Small intestine (tissue), 7 donors: ENCODE data around the gene PAM. TPM values are rescaled to one million over a fixed set of nuclear protein-coding genes. Genes with fewer than 3 reads are reported as not detected.
"Not testable (repeated sequence)": the region's sequence is repeated elsewhere in the genome, so short reads cannot be mapped to it uniquely, and the experiment has no call there.

ENCODE experiments used
- DNase-seq, 2 donors: peaks; one replicate each; pipeline versions ENCODE4 v3.0.0 to v3.0.0-alpha.2; 2013
- FAIRE-seq: peaks from 2 replicates; lab custom pipeline; 2012; peaks lifted over from hg19 to GRCh38; lab: Jason Lieb, UNC
- H3K27ac ChIP-seq, 3 donors: one replicate each; pipeline ENCODE4 v1.5.1; 2013; ENCODE audit warnings: low read length in 2 of 3, mild to moderate bottlenecking in 2 of 3, control low read depth in 1 of 3, inconsistent platforms in 1 of 3, low read depth in 1 of 3, moderate library complexity in 1 of 3
- H3K27me3 ChIP-seq, 3 donors: one replicate each; pipeline ENCODE4 v1.6.1; 2013; ENCODE audit warnings: low read length in 3 of 3, inconsistent platforms in 1 of 3; ENCODE audit not compliant: control insufficient read depth in 3 of 3, insufficient read depth in 3 of 3
- H3K36me3 ChIP-seq, 3 donors: one replicate each; pipeline ENCODE4 v1.6.1; 2013; ENCODE audit warnings: low read length in 3 of 3, inconsistent platforms in 1 of 3, low read depth in 1 of 3, mild to moderate bottlenecking in 1 of 3, moderate library complexity in 1 of 3; ENCODE audit not compliant: control insufficient read depth in 3 of 3, insufficient read depth in 2 of 3
- H3K4me1 ChIP-seq, 3 donors: one replicate each; pipeline ENCODE4 v1.6.1; 2013; ENCODE audit warnings: low read length in 2 of 3, inconsistent platforms in 1 of 3, low read depth in 1 of 3, mild to moderate bottlenecking in 1 of 3, moderate library complexity in 1 of 3; ENCODE audit not compliant: control insufficient read depth in 3 of 3, insufficient read depth in 2 of 3
- H3K4me3 ChIP-seq, 3 donors: one replicate each; pipeline ENCODE4 v1.5.1; 2013; ENCODE audit warnings: low read length in 3 of 3, control low read depth in 1 of 3, inconsistent platforms in 1 of 3, low read depth in 1 of 3, mild to moderate bottlenecking in 1 of 3, moderate library complexity in 1 of 3
- H3K9me3 ChIP-seq, 2 donors: one replicate each; pipeline ENCODE4 v1.6.1; 2013; ENCODE audit warnings: low read depth in 1 of 2, low read length in 1 of 2; ENCODE audit not compliant: control insufficient read depth in 2 of 2, insufficient read depth in 1 of 2
- WGBS, 3 donors: extraction: QIAGEN DNeasy Blood & Tissue Kit; methylation state at CpG; one replicate each; pipeline ENCODE4 v1.1.7; 2013; 5-methylcytosine and 5-hydroxymethylcytosine counted together
- polyA plus RNA-seq, 4 donors: library from polyadenylated mRNA; stranded (reverse) in 3 of 4; unstranded in 1 of 4; fragments of 200-250 nt in 3 of 4; fragments of 120-200 nt in 1 of 4; gene quantifications; one replicate each; pipeline versions ENCODE4 v1.2.1 to v1.2.3, GENCODE V29; 2013
- donor health status: healthy with polysubstance abuse.
- donor health status: control.
- donor health status: control.
- donor health status: Bipolar disorder and iron deficiency.
- donor health status: healthy.

The PAM gene
- polyA plus RNA-seq, 4 donors = 40.3 to 110 (median 59.8) TPM

- 79 to 86% (median 86%) methylated on average over 3 of the region's 3 CpGs for WGBS, 3 donors
- DNase-seq (no peak), FAIRE-seq (no peak)
- peaks cover 0 to 10% of the 10 kb centered on the region in 2 donors for H3K9me3 ChIP-seq
- no peaks in the 10 kb centered on the region for H3K27me3 ChIP-seq
- no peak overlapping the region for H3K27ac ChIP-seq
- no peaks in the 10 kb centered on the region for H3K36me3 ChIP-seq
- H3K4me1 ChIP-seq = no peaks in the 10 kb centered on the region
- H3K4me3 ChIP-seq = no peak overlapping the region
These were observed 304.4 kb downstream of the PAM start for GRCh38 chr5:103059525-103059924.

GRCh38 chr5:103060424-103060954 lies 305.4 kb downstream of the PAM start:
- no peaks in the 10 kb centered on the region for H3K4me1 ChIP-seq
- peak; percentile 15 to 27 for DNase-seq
- no peak for FAIRE-seq
- no peaks in the 10 kb centered on the region for H3K36me3 ChIP-seq
- peaks cover 0 to 9% of the 10 kb centered on the region in 2 donors for H3K9me3 ChIP-seq
- no peaks in the 10 kb centered on the region for H3K27me3 ChIP-seq
- 12 to 28% (median 16%) methylated on average over 3 of the region's 3 CpGs for WGBS, 3 donors
- no peak overlapping the region for H3K4me3 ChIP-seq
- H3K27ac ChIP-seq = no peak overlapping the region

DNA sequence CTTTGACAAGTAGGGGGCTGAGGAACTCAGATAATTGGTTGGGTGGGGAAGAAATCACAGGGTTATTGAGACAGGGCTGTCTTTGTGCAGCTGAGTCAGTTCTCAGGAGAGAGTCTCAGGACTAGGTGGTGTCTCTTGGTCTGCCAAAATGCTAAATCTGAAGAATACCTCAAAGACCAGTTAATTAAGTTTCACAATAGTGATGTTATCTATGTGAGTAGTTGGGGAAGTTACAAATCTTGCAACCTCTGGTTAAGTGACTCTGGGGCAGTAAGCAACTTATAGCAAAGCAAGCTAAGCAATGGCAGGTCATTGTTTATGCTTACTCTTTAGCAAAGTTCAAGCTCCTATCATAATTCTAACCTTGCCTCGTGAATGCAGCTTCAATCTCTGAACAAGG lies 311.2 kb downstream of the PAM start:
- H3K36me3 ChIP-seq = no peaks in the 10 kb centered on the region
- H3K4me3 ChIP-seq = no peak overlapping the region
- no peaks in the 10 kb centered on the region for H3K27me3 ChIP-seq
- 46 to 56% (median 47%) methylated on average over 1 of the region's 1 CpG for WGBS, 3 donors
- H3K4me1 ChIP-seq = no peaks in the 10 kb centered on the region
- DNase-seq = no peak
- no peaks in the 10 kb centered on the region for H3K9me3 ChIP-seq
- FAIRE-seq = no peak
- no peak overlapping the region for H3K27ac ChIP-seq

DNA sequence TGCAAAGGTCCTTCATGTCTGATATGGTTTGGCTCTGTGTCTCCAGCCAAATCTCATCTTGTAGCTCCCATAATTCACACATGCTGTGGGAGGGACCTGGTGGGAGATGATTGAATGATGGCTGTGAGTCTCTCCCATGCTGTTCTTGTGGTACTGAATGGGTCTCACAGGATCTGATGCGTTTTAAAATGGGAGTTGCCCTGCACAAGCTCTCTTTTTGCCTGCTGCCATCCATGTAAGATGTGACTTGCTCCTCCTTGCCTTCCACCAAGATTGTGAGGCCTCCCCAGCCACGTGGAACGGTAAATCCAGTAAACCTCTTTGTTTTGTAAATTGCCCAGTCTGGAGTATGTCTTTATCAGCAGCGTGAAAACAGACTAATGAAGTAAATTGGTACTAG lies 318.4 kb downstream of the PAM start:
- peaks cover 4 to 26% of the 10 kb centered on the region in 2 donors for H3K9me3 ChIP-seq
- not testable (repeated sequence) for DNase-seq, H3K36me3 ChIP-seq, H3K27me3 ChIP-seq, H3K4me1 ChIP-seq, H3K27ac ChIP-seq, H3K4me3 ChIP-seq, FAIRE-seq
- 61 to 86% (median 79%) methylated on average over 4 of the region's 4 CpGs for WGBS, 3 donors

GRCh38 chr5:103075442-103075841 lies 320.3 kb downstream of the PAM start:
- H3K4me1 ChIP-seq = no peaks in the 10 kb centered on the region
- no peaks in the 10 kb centered on the region for H3K27me3 ChIP-seq
- H3K4me3 ChIP-seq = no peak overlapping the region
- no peak for DNase-seq
- no peak for FAIRE-seq
- H3K36me3 ChIP-seq = no peaks in the 10 kb centered on the region
- H3K27ac ChIP-seq = no peak overlapping the region
- peaks cover 6 to 42% of the 10 kb centered on the region in 2 donors for H3K9me3 ChIP-seq
- WGBS, 3 donors = 82 to 92% (median 88%) methylated on average over 4 of the region's 4 CpGs
